Common myeloid progenitor, CD34-positive (primary cell): ENCODE measurements around the gene KPNA4.

ENCODE experiments used
- CTCF ChIA-PET: fragments of 350-600 bp; sonication (Branson Sonifier 250); formaldehyde crosslinking; loops from one replicate; lab custom pipeline; 2021; ENCODE audit warnings: antibody characterized with exemption; lab: Charles Lee
- POLR2A ChIA-PET: fragments of 350-600 bp; sonication (Branson Sonifier 250); formaldehyde crosslinking; loops from one replicate; lab custom pipeline; 2021; ENCODE audit warnings: antibody characterized with exemption; lab: Charles Lee
- DNase-seq, 3 donors: peaks; one replicate each; pipeline versions ENCODE4 v3.0.0 to v3.0.0-alpha.2; 2013
- H3K27ac ChIP-seq, 2 experiments: 1 replicate in 1 of 2; 2 replicates in 1 of 2; pipeline ENCODE4 v1.7.0; 2013; ENCODE audit warnings: inconsistent platforms in 2 of 2, low read length in 2 of 2, mild to moderate bottlenecking in 2 of 2, low read depth in 1 of 2, moderate library complexity in 1 of 2; ENCODE audit not compliant: severe bottlenecking in 2 of 2, insufficient read depth in 1 of 2, poor library complexity in 1 of 2
- H3K27me3 ChIP-seq, 5 experiments: replicated peaks in 2 of 5; 1 replicate in 3 of 5; 2 replicates in 2 of 5; pipeline versions ENCODE4 v1.6.1 to v1.7.0; 2013; ENCODE audit warnings: low read length in 4 of 5, mild to moderate bottlenecking in 2 of 5, moderate library complexity in 2 of 5, inconsistent platforms in 1 of 5; ENCODE audit not compliant: insufficient read depth in 5 of 5, control insufficient read depth in 4 of 5
- H3K36me3 ChIP-seq, 4 experiments: 1 replicate in 2 of 4; 2 replicates in 2 of 4; pipeline versions ENCODE4 v1.6.1 to v1.7.0; 2013; ENCODE audit warnings: low read length in 3 of 4, control low read depth in 1 of 4, mild to moderate bottlenecking in 1 of 4; ENCODE audit not compliant: control insufficient read depth in 4 of 4, insufficient read depth in 4 of 4
- H3K4me1 ChIP-seq, 4 experiments: 1 replicate in 3 of 4; 2 replicates in 1 of 4; pipeline versions ENCODE4 v1.6.1 to v1.7.1; 2013; ENCODE audit warnings: low read length in 3 of 4, mild to moderate bottlenecking in 3 of 4, control low read depth in 1 of 4, inconsistent platforms in 1 of 4, moderate library complexity in 1 of 4; ENCODE audit not compliant: control insufficient read depth in 4 of 4, insufficient read depth in 4 of 4; ENCODE audit errors: control extremely low read depth in 1 of 4
- H3K4me3 ChIP-seq, 7 experiments: 1 replicate in 4 of 7; 2 replicates in 3 of 7; pipeline versions ENCODE4 v1.5.1 to v1.7.0; 2013; ENCODE audit warnings: mild to moderate bottlenecking in 7 of 7, low read length in 6 of 7, moderate library complexity in 6 of 7, inconsistent platforms in 2 of 7, low read depth in 2 of 7, control low read depth in 1 of 7; ENCODE audit not compliant: insufficient read depth in 4 of 7, control insufficient read depth in 1 of 7; ENCODE audit errors: extremely low read depth in 1 of 7
- H3K9me3 ChIP-seq, 5 experiments: 1 replicate in 4 of 5; 2 replicates in 1 of 5; pipeline versions ENCODE4 v1.6.1 to v1.7.1; 2013; ENCODE audit warnings: low read length in 4 of 5, mild to moderate bottlenecking in 2 of 5, inconsistent platforms in 1 of 5, low read depth in 1 of 5, moderate library complexity in 1 of 5; ENCODE audit not compliant: control insufficient read depth in 4 of 5, insufficient read depth in 2 of 5; ENCODE audit errors: control extremely low read depth in 1 of 5
- WGBS: methylation state at CpG from one replicate; pipeline ENCODE4 v1.1.5; 2013; ENCODE audit not compliant: insufficient coverage; 5-methylcytosine and 5-hydroxymethylcytosine counted together

The KPNA4 gene

GRCh38 chr3:160475153-160475552, 90.2 kb downstream of the KPNA4 start:
- no peak for DNase-seq
- Histone ChIP-seq H3K4me3 (no peak overlapping the region), H3K27me3 (no peaks in the 10 kb centered on the region), H3K27ac (no peak overlapping the region), H3K4me1 (peaks cover 0 to 8% (median 2%) of the 10 kb centered on the region in 4 experiments), H3K36me3 (no peaks in the 10 kb centered on the region), H3K9me3 (peaks cover 0 to 15% (median 11%) of the 10 kb centered on the region in 5 experiments)
- ChIA-PET POLR2A (no interaction called here), CTCF (interaction anchor here (0.7 kb wide), 1 partner anchor 9 kb away, joined by 3 read pairs; no protein-coding TSS in a partner anchor)
- 40% methylated on average over 2 of the region's 2 CpGs for WGBS

GRCh38 chr3:160474416-160474838, 90.9 kb downstream of the KPNA4 start:
- Histone ChIP-seq H3K4me1 (peaks cover 0 to 8% (median 2%) of the 10 kb centered on the region in 4 experiments), H3K27ac (no peak overlapping the region), H3K4me3 (no peak overlapping the region), H3K27me3 (no peaks in the 10 kb centered on the region), H3K9me3 (peaks cover 0 to 17% (median 13%) of the 10 kb centered on the region in 5 experiments), H3K36me3 (no peaks in the 10 kb centered on the region)
- ChIA-PET POLR2A (no interaction called here), CTCF (interaction anchor here (0.7 kb wide), 1 partner anchor 10 kb away, joined by 3 read pairs; no protein-coding TSS in a partner anchor)
- no peak for DNase-seq

GRCh38 chr3:160473978-160474377, 91.4 kb downstream of the KPNA4 start:
- H3K27me3 ChIP-seq, result no peaks in the 10 kb centered on the region
- H3K9me3 ChIP-seq, result peaks cover 0 to 17% (median 13%) of the 10 kb centered on the region in 5 experiments
- H3K4me1 ChIP-seq, result peaks cover 0 to 8% (median 2%) of the 10 kb centered on the region in 4 experiments
- H3K36me3 ChIP-seq, result no peaks in the 10 kb centered on the region
- no peak for DNase-seq
- no peak overlapping the region for H3K27ac ChIP-seq
- ChIA-PET CTCF (no interaction called here), POLR2A (no interaction called here)
- no peak overlapping the region for H3K4me3 ChIP-seq
- 100% methylated on average over 1 of the region's 1 CpG for WGBS

- no peak for DNase-seq
- no peaks in the 10 kb centered on the region for H3K36me3 ChIP-seq
- WGBS, result 29% methylated on average over 1 of the region's 1 CpG
- peaks cover 0 to 17% (median 13%) of the 10 kb centered on the region in 5 experiments for H3K9me3 ChIP-seq
- H3K4me1 ChIP-seq, result peaks cover 0 to 8% (median 2%) of the 10 kb centered on the region in 4 experiments
- H3K27me3 ChIP-seq, result no peaks in the 10 kb centered on the region
- no peak overlapping the region for H3K27ac ChIP-seq
- ChIA-PET CTCF (interaction anchor here (0.8 to 1.3 kb wide), 2 partner anchors 18 to 23 kb away, joined by 3 to 4 read pairs; no protein-coding TSS in a partner anchor), POLR2A (no interaction called here)
- no peak overlapping the region for H3K4me3 ChIP-seq
These were observed 92.2 kb downstream of the KPNA4 start for GRCh38 chr3:160473221-160473620.

- Histone ChIP-seq H3K4me3 (no peak overlapping the region), H3K9me3 (peaks cover 0 to 17% (median 13%) of the 10 kb centered on the region in 5 experiments), H3K27ac (no peak overlapping the region), H3K27me3 (no peaks in the 10 kb centered on the region), H3K36me3 (no peaks in the 10 kb centered on the region), H3K4me1 (peaks cover 0 to 5% (median 1%) of the 10 kb centered on the region in 4 experiments)
- no peak for DNase-seq
- ChIA-PET POLR2A (no interaction called here), CTCF (interaction anchor here (0.8 to 1.3 kb wide), 3 partner anchors 13 to 22 kb away, joined by 3 to 4 read pairs (median 3); no protein-coding TSS in a partner anchor)
- WGBS, result no CpG with 5 or more reads among the region's 2 CpGs
These were observed 93.0 kb downstream of the KPNA4 start for GRCh38 chr3:160472344-160472743.

- peaks cover 0 to 5% (median 0%) of the 10 kb centered on the region in 4 experiments for H3K4me1 ChIP-seq
- H3K9me3 ChIP-seq, result peaks cover 0 to 17% (median 13%) of the 10 kb centered on the region in 5 experiments
- ChIA-PET POLR2A (no interaction called here), CTCF (interaction anchor here (1.1 to 1.3 kb wide), 2 partner anchors 13 to 22 kb away, joined by 3 to 4 read pairs; no protein-coding TSS in a partner anchor)
- no peaks in the 10 kb centered on the region for H3K36me3 ChIP-seq
- no peaks in the 10 kb centered on the region for H3K27me3 ChIP-seq
- no peak for DNase-seq
- H3K27ac ChIP-seq, result no peak overlapping the region
- WGBS, result 100% methylated on average over 1 of the region's 2 CpGs
- no peak overlapping the region for H3K4me3 ChIP-seq
These were observed 93.5 kb downstream of the KPNA4 start for GRCh38 chr3:160471892-160472291.

- POLR2A ChIA-PET, result no interaction called here
- Histone ChIP-seq H3K4me1 (peaks cover 0 to 5% (median 0%) of the 10 kb centered on the region in 4 experiments), H3K4me3 (no peak overlapping the region), H3K27me3 (no peaks in the 10 kb centered on the region), H3K9me3 (peaks cover 0 to 17% (median 13%) of the 10 kb centered on the region in 5 experiments), H3K36me3 (no peaks in the 10 kb centered on the region), H3K27ac (no peak overlapping the region)
- 98% methylated on average over 5 of the region's 5 CpGs for WGBS
- DNase-seq, result no peak
- CTCF ChIA-PET, result no interaction called here
These were observed 95.2 kb downstream of the KPNA4 start for GRCh38 chr3:160470181-160470580.
